ENCODE data around the gene AHR.

AHR gene

DNA sequence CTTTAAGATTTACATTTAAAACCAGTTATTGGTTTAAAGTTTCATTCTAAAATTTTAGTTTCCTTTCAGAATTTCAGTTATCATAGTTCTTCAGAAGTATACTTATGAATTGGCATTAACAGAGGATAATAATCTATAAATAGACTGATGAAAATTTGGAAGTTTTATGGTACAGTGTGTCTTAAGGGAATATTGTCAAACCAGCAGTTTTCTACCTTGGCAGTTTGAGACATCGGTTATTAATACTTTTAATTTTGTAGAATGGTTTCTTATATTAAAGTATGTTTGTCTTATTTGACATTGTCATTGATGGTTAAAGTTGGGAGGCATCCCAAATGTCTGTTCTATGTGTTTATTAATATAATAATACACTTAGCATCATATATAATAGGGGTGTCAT is 2.0 kb downstream of the AHR start:
- Histone ChIP-seq H4K20me1 (ENCODE audit: insufficient read depth, low read length) (no peaks in the 10 kb centered on the region), H2AFZ (ENCODE audit: low read length) (no peak overlapping the region), H3K27ac (ENCODE audit: low read depth, low read length, poor library complexity, severe bottlenecking) (no peak overlapping the region), H3K9ac (ENCODE audit: low read length) (no peak overlapping the region), H3K9me3 (ENCODE audit: low read length) (no peaks in the 10 kb centered on the region), H3K9me2 (ENCODE audit: low read depth, low read length) (no peaks in the 10 kb centered on the region), H3K36me3 (ENCODE audit: insufficient read depth, low read length) (peaks cover 7% of the 10 kb centered on the region; the same call in 1 of the 2 replicates), H3F3A (ENCODE audit: insufficient read depth, low read length) (no peaks in the 10 kb centered on the region), H3K27me3 (ENCODE audit: insufficient read depth, low read length) (no peaks in the 10 kb centered on the region), H3K4me3 (ENCODE audit: low read depth, low read length, poor library complexity, severe bottlenecking) (peak overlapping the region; percentile 67), H3K79me2 (ENCODE audit: insufficient read depth, low read length) (no peaks in the 10 kb centered on the region), H3K4me2 (ENCODE audit: low read length) (peak overlapping the region; percentile 87; the same call in 1 of the 2 replicates), H3K4me1 (ENCODE audit: insufficient read depth, low read length, severe bottlenecking) (peaks cover 21% of the 10 kb centered on the region)
- TF ChIP-seq EZH2 (IDR thresholded peaks at IDR 0.05; ENCODE audit: borderline replicate concordance, low read length) = no peak
- TF ChIP-seq, protein P1, sequence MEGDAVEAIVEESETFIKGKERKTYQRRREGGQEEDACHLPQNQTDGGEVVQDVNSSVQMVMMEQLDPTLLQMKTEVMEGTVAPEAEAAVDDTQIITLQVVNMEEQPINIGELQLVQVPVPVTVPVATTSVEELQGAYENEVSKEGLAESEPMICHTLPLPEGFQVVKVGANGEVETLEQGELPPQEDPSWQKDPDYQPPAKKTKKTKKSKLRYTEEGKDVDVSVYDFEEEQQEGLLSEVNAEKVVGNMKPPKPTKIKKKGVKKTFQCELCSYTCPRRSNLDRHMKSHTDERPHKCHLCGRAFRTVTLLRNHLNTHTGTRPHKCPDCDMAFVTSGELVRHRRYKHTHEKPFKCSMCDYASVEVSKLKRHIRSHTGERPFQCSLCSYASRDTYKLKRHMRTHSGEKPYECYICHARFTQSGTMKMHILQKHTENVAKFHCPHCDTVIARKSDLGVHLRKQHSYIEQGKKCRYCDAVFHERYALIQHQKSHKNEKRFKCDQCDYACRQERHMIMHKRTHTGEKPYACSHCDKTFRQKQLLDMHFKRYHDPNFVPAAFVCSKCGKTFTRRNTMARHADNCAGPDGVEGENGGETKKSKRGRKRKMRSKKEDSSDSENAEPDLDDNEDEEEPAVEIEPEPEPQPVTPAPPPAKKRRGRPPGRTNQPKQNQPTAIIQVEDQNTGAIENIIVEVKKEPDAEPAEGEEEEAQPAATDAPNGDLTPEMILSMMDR (IDR thresholded peaks at IDR 0.05; ENCODE audit: low read length) = no peak

DNA sequence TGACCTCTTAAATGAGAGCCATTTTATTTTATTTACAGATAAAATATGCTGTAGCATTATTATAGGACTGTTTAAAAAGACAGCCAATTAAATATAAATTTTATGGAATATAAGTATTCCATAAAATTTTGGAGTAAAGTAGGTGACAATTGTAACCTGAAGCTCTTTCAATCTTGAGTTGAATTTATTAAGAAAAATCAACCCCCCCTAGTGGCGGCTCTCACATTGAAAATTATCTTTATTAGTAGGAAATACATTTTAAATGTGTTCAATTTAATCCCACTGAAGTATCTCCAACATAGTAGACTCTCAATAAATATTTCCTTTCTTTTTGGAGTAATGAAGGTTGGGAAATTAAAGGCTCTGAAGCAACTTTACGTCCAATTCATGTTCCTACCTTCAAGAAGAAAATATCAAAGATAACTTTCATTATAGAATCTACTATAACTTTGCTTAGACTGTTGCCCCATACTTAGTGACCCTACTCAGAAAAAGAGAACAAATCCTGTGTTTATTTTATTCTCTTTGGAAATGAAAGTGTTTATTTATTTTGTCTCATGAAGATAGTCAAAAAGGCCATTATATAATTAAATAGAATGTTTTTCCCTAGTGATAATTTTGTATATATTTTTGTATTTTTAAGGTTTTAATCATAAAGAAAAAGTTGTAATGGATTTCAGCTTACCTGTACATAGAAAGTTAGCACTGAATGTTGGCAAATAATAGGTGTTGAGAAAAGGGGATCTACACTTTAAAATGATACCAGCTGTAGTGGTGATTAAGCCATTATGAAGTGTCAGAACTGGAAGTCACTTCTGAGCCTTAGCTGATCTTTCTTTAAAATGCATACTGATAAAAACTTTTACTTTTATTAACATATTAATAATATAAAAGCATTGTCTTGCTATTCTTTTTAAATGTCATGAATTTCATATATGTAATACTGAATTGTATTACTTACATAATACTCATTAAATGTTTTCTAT is 3.3 kb downstream of the AHR start:
- no peak overlapping the region for H2AFZ ChIP-seq (ENCODE audit: low read length)

DNA sequence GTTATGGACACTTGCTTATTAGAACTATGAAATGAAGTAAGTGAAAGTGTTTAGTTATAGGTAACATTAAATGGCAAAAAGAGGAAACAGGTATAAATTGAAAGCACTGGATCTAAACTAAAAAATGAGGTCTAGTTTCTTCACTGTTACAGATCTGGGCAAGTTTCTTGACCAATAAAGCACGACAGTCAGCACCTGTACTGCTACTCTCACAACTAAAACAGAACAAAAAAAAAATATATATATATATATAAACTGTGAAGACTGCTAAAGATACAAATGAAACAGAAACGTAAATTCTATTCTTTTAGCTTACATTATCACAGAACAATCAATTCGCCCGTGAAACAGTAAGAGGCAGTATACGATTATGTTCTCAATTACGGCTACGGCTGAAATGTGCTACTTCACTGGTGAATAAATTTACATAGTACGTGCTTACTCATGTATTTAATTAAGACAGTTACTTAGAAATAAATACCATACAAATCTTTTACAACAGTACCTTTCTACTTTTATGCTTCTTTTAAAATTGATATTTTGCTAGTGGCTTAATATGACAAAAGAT is 4.2 kb downstream of the AHR start:
- H3K4me3 ChIP-seq (ENCODE audit: low read depth, low read length, poor library complexity, severe bottlenecking) = no peak overlapping the region
- no peaks in the 10 kb centered on the region for H3K79me2 ChIP-seq (ENCODE audit: insufficient read depth, low read length)
- no peak overlapping the region for H3K4me2 ChIP-seq (ENCODE audit: low read length)
- no peaks in the 10 kb centered on the region for H3K9me2 ChIP-seq (ENCODE audit: low read depth, low read length)
- H3K27me3 ChIP-seq (ENCODE audit: insufficient read depth, low read length) = no peaks in the 10 kb centered on the region
- peaks cover 18% of the 10 kb centered on the region for H3K4me1 ChIP-seq (ENCODE audit: insufficient read depth, low read length, severe bottlenecking)
- TF ChIP-seq EZH2 (IDR thresholded peaks at IDR 0.05; ENCODE audit: borderline replicate concordance, low read length) = no peak
- TF ChIP-seq, protein P1 (IDR thresholded peaks at IDR 0.05; ENCODE audit: low read length) = peak; percentile 28; the same call in 1 of the 2 replicates
- H3F3A ChIP-seq (ENCODE audit: insufficient read depth, low read length) = no peaks in the 10 kb centered on the region
- no peak overlapping the region for H3K27ac ChIP-seq (ENCODE audit: low read depth, low read length, poor library complexity, severe bottlenecking)
- no peak overlapping the region for H2AFZ ChIP-seq (ENCODE audit: low read length)
- H3K9ac ChIP-seq (ENCODE audit: low read length) = no peak overlapping the region
- H4K20me1 ChIP-seq (ENCODE audit: insufficient read depth, low read length) = no peaks in the 10 kb centered on the region
- H3K36me3 ChIP-seq (ENCODE audit: insufficient read depth, low read length) = peaks cover 3% of the 10 kb centered on the region; the same call in 1 of the 2 replicates
- H3K9me3 ChIP-seq (ENCODE audit: low read length) = no peaks in the 10 kb centered on the region

More for the DNA sequence above, 3.3 kb downstream of the AHR start:
- H3K4me2 ChIP-seq (ENCODE audit: low read length) = no peak overlapping the region
- no peak for TF ChIP-seq EZH2 (IDR thresholded peaks at IDR 0.05; ENCODE audit: borderline replicate concordance, low read length)
- TF ChIP-seq, protein P1 (IDR thresholded peaks at IDR 0.05; ENCODE audit: low read length) = peak; percentile 76
- H3K36me3 ChIP-seq (ENCODE audit: insufficient read depth, low read length) = peaks cover 7% of the 10 kb centered on the region; the same call in 1 of the 2 replicates
- H3K4me1 ChIP-seq (ENCODE audit: insufficient read depth, low read length, severe bottlenecking) = peaks cover 21% of the 10 kb centered on the region
- H3K9me2 ChIP-seq (ENCODE audit: low read depth, low read length) = no peaks in the 10 kb centered on the region
- no peaks in the 10 kb centered on the region for H3F3A ChIP-seq (ENCODE audit: insufficient read depth, low read length)
- H3K4me3 ChIP-seq (ENCODE audit: low read depth, low read length, poor library complexity, severe bottlenecking) = no peak overlapping the region
- no peaks in the 10 kb centered on the region for H3K79me2 ChIP-seq (ENCODE audit: insufficient read depth, low read length)
- H3K27me3 ChIP-seq (ENCODE audit: insufficient read depth, low read length) = no peaks in the 10 kb centered on the region
- no peak overlapping the region for H3K9ac ChIP-seq (ENCODE audit: low read length)
- H3K27ac ChIP-seq (ENCODE audit: low read depth, low read length, poor library complexity, severe bottlenecking) = no peak overlapping the region
- no peaks in the 10 kb centered on the region for H4K20me1 ChIP-seq (ENCODE audit: insufficient read depth, low read length)
- H3K9me3 ChIP-seq (ENCODE audit: low read length) = no peaks in the 10 kb centered on the region

Measured in OCI-LY1 (cell line).